PC-9 (cell line): Measurements from ENCODE around the gene LPAR1.

Experiments
- CTCF ChIP-seq: fragments of 200-600 bp; sonication (generic); conservative IDR thresholded peaks from 2 replicates; pipeline ENCODE4 v1.6.1; 2017; ENCODE audit warnings: mixed run types, antibody characterized with exemption, mild to moderate bottlenecking, moderate library complexity
- EZH2 ChIP-seq: fragments of 200-600 bp; sonication (generic); IDR thresholded peaks from 2 replicates; pipeline ENCODE4 v1.8.0; 2017; ENCODE audit warnings: antibody characterized with exemption, low read depth

- TF ChIP-seq CTCF = no peak
- TF ChIP-seq EZH2 = no peak
Observed at GRCh38 chr9:111065414-111065813, 27.1 kb upstream of the LPAR1 start.
